Bronchial epithelial cell (primary cell): ENCODE results near the gene OOSP2. TPM values are rescaled to one million over a fixed set of nuclear protein-coding genes. Genes with fewer than 3 reads are reported as not detected.

ENCODE experiments used
- DNase-seq: peaks from one replicate; pipeline ENCODE4 v3.0.0-alpha.2; 2010; ENCODE audit warnings: low read depth
- FAIRE-seq: peaks from 2 replicates; lab custom pipeline; 2011; peaks lifted over from hg19 to GRCh38; lab: Jason Lieb, UNC
- H3K27me3 ChIP-seq: 2 replicates; pipeline ENCODE4 v1.5.1; 2011; ENCODE audit warnings: low read length; ENCODE audit not compliant: control insufficient read depth, insufficient read depth
- H3K36me3 ChIP-seq: 2 replicates; pipeline ENCODE4 v1.5.1; 2011; ENCODE audit warnings: low read length; ENCODE audit not compliant: control insufficient read depth, insufficient read depth
- H3K4me3 ChIP-seq: 2 replicates; pipeline ENCODE4 v1.5.1; 2011; ENCODE audit warnings: mild to moderate bottlenecking, low read depth, low read length, control low read depth
- total RNA-seq: library from RNA; depleted of rRNA; stranded (reverse); fragments of >200 nt; gene quantifications from 2 replicates; pipeline ENCODE4 v1.2.1, GENCODE V29; 2014
- TF ChIP-seq, protein P1 (sequence below): IDR thresholded peaks from 2 replicates; pipeline ENCODE4 v1.5.1; 2011; ENCODE audit warnings: mild to moderate bottlenecking, moderate library complexity, low read length, control low read depth, inconsistent platforms; ENCODE audit not compliant: insufficient read depth, severe bottlenecking

OOSP2 gene
- total RNA-seq, 1 donor from 2014 or later = not detected

DNA sequence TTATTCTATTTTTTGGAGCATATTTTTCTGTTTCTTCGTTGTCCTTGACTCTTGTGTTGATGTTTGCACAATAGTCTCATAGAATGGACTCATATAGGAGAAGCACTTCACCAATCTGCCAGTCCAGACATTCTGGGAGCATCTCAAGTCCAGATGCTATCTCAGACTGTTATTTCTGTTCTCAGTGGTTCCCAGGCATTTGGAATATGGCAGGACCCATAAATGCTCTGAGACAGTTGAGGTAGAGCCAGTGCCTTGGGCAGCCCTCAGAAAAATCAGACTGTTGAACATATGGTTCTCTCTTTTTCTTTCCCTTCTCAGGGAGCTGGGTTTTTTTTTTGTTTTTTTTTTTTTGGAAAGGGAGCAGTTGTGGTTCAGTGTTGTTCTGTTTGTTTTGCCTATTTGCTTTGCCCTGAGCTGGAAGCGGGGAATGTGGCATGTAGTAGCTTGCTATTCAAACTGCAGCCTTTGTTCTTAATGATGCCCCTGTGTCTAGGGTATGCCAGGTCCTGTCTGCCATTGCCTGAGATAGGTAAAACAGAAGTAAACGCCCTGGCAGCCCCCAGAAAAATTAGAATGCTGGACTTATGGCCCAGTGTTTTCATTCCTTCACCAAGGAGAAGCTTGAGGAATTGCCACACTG lies 44.5 kb downstream of the OOSP2 start:
- no peaks in the 10 kb centered on the region for H3K36me3 ChIP-seq
- FAIRE-seq (no peak), DNase-seq (peak; percentile 91)
- TF ChIP-seq, protein P1, sequence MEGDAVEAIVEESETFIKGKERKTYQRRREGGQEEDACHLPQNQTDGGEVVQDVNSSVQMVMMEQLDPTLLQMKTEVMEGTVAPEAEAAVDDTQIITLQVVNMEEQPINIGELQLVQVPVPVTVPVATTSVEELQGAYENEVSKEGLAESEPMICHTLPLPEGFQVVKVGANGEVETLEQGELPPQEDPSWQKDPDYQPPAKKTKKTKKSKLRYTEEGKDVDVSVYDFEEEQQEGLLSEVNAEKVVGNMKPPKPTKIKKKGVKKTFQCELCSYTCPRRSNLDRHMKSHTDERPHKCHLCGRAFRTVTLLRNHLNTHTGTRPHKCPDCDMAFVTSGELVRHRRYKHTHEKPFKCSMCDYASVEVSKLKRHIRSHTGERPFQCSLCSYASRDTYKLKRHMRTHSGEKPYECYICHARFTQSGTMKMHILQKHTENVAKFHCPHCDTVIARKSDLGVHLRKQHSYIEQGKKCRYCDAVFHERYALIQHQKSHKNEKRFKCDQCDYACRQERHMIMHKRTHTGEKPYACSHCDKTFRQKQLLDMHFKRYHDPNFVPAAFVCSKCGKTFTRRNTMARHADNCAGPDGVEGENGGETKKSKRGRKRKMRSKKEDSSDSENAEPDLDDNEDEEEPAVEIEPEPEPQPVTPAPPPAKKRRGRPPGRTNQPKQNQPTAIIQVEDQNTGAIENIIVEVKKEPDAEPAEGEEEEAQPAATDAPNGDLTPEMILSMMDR = no peak
- no peaks in the 10 kb centered on the region for H3K27me3 ChIP-seq
- no peak overlapping the region for H3K4me3 ChIP-seq

- no peaks in the 10 kb centered on the region for H3K27me3 ChIP-seq
- DNase-seq (no peak), FAIRE-seq (no peak)
- H3K4me3 ChIP-seq = no peak overlapping the region
- TF ChIP-seq, protein P1 = no peak
- H3K36me3 ChIP-seq = no peaks in the 10 kb centered on the region
These were observed 45.7 kb downstream of the OOSP2 start for GRCh38 chr11:60085909-60086308.

GRCh38 chr11:60087239-60087638 lies 47.0 kb downstream of the OOSP2 start:
- H3K4me3 ChIP-seq = no peak overlapping the region
- H3K27me3 ChIP-seq = no peaks in the 10 kb centered on the region
- H3K36me3 ChIP-seq = no peaks in the 10 kb centered on the region
- TF ChIP-seq, protein P1 = no peak
- no peak for FAIRE-seq
- no peak for DNase-seq

DNA sequence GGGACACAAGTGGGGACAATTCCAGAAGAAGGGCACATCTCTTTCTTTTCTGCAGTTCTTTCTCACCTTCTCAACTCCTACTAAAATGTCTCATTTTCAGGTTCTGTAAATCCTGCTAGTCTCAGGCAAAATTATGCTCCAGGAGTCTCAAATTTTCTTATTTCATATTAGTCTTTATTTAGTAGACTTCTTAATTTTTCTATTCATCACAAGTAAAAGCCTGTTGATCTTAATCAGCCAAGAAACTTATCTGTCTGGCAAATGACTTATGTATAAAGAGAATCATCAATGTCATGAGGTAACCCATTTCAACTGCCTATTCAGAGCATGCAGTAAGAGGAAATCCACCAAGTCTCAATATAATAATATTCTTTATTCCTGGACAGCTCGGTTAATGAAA lies 48.2 kb downstream of the OOSP2 start, which contains the start of gene MS4A2:
Gene MS4A2, plus strand, starts transcription at position 301 of the 400 bp plus-strand sequence. CDS start 102 bp downstream, outside the sequence.
- Histone ChIP-seq H3K36me3 (no peaks in the 10 kb centered on the region), H3K4me3 (no peak within 1 kb of the TSS), H3K27me3 (no peaks in the 10 kb centered on the region)
- DNase-seq (no peak), FAIRE-seq (no peak)
- TF ChIP-seq, protein P1 = no peak

DNA sequence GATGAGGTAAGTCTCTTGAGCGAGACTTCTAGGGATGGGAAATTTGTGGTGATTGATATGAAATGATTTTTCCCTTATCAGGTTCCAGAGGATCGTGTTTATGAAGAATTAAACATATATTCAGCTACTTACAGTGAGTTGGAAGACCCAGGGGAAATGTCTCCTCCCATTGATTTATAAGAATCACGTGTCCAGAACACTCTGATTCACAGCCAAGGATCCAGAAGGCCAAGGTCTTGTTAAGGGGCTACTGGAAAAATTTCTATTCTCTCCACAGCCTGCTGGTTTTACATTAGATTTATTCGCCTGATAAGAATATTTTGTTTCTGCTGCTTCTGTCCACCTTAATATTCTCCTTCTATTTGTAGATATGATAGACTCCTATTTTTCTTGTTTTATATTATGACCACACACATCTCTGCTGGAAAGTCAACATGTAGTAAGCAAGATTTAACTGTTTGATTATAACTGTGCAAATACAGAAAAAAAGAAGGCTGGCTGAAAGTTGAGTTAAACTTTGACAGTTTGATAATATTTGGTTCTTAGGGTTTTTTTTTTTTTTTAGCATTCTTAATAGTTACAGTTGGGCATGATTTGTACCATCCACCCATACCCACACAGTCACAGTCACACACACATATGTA lies 55.4 kb downstream of the OOSP2 start:
- Histone ChIP-seq H3K27me3 (no peaks in the 10 kb centered on the region), H3K36me3 (no peaks in the 10 kb centered on the region), H3K4me3 (no peak overlapping the region)
- DNase-seq = no peak
- TF ChIP-seq, protein P1 = no peak
- FAIRE-seq = no peak
